H1 (cell line): ENCODE measurements around the gene SBF1. TPM values are rescaled to one million over a fixed set of nuclear protein-coding genes. Genes with fewer than 3 reads are reported as not detected.
A peak's percentile ranks its signal among the peaks of the same experiment; 100 is the strongest.

Source experiments
- EZH2 ChIP-seq: fragments of 200-600 bp; sonication (generic); IDR thresholded peaks from 2 replicates; pipeline ENCODE4 v1.7.1; 2012; ENCODE audit warnings: low read depth, mild to moderate bottlenecking, moderate library complexity, low read length, inconsistent platforms; ENCODE audit not compliant: severe bottlenecking
- GABPA ChIP-seq: IDR thresholded peaks from 2 replicates; pipeline ENCODE4 v1.6.1; 2011; ENCODE audit warnings: mild to moderate bottlenecking, low read length, moderate library complexity, borderline replicate concordance; ENCODE audit not compliant: insufficient read depth
- PHF8 ChIP-seq: fragments of 200-600 bp; sonication (generic); conservative IDR thresholded peaks from 2 replicates; pipeline ENCODE4 v1.7.1; 2012; ENCODE audit warnings: low read depth, mild to moderate bottlenecking, inconsistent platforms, low read length, moderate library complexity
- SAP30 ChIP-seq: fragments of 300-600 bp; sonication (generic); IDR thresholded peaks from 2 replicates; pipeline ENCODE4 v1.7.1; 2012; ENCODE audit warnings: low read length, moderate library complexity, mild to moderate bottlenecking, inconsistent platforms; ENCODE audit not compliant: insufficient read depth, insufficient replicate concordance
- polyA plus RNA-seq, 7 experiments: library from polyadenylated mRNA; depleted of rRNA in 3 of 7; stranded (reverse) in 5 of 7; unstranded in 2 of 7; fragments of >200 nt in 5 of 7; fragments of 200-250 nt in 2 of 7; gene quantifications; 1 replicate in 5 of 7; 2 replicates in 1 of 7; 4 replicates in 1 of 7; pipeline versions ENCODE4 v1.2.1 to v1.2.3, GENCODE V29; 2011 to 2013; ENCODE audit warnings: missing spikeins in 2 of 7, mixed read lengths in 2 of 7
- total RNA-seq: library from RNA; stranded (reverse); fragmentation: NEBNext Ultra II Directional; extraction: Animal tissue kit (Norgen Biotek cat#: 25700); gene quantifications from 2 replicates; pipeline ENCODE4 v1.2.1, GENCODE V29; 2021

Gene SBF1
- total and polyA plus RNA-seq, 2 of the 8 experiments (the other 6 are each of a cell fraction or from before 2014, with no cell fraction given) = 29.1 to 71.5 TPM

DNA sequence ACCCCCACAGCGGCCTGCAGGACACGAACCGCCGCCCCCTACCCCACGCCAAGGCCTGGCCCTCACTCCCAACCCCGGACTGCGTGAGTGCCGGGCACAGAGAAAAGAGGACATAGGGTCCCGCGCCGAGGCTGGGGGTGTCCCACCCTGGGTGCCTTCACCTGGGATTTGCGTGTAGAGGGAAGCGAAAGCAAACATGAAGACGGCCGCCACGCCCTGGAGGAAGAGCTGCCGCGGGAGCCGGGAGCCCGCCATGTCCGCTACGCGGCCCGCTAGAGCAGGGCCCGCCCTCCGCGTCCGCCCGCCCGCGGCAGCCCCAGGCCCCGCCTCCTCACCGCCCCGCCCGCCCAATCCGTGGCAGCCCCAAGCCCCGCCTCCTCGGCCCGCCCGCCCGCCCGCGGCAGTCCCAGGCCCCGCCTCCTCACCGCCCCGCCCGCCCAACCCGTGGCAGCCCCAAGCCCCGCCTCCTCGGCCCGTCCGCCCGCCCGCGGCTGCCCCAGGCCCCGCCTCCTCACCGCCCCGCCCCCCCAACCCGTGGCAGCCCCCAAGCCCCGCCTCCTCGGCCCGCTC lies 32.7 kb upstream of the SBF1 start, which contains the start of gene LMF2 (continued):
- no peak for TF ChIP-seq GABPA
- TF ChIP-seq SAP30 = peak; percentile 60
- TF ChIP-seq EZH2 = no peak
- peak; percentile 72; the same call in 1 of the 2 replicates for TF ChIP-seq PHF8
- TF ChIP-seq, all 59 proteins: peak for 3
